OCI-LY3 (cell line): Measurements from ENCODE around the gene FHL3.

Experiments
- CTCF ChIP-seq: fragments of 200-600, 300-600 bp; sonication (generic); IDR thresholded peaks from 2 replicates; pipeline ENCODE4 v1.5.1; 2014; ENCODE audit warnings: antibody characterized with exemption, low read length, low read depth
- EZH2phosphoT487 ChIP-seq: fragments of 200-600 bp; shearing (Covaris generic); IDR thresholded peaks from 2 replicates; pipeline ENCODE4 v1.6.1; 2018; ENCODE audit warnings: antibody characterized with exemption, mixed run types, low read depth

- TF ChIP-seq CTCF = no peak
- TF ChIP-seq EZH2phosphoT487 = no peak
These were observed 30.7 kb downstream of the FHL3 start for GRCh38 chr1:37974567-37974966.
